SU-DHL-6 (cell line): Measurements from ENCODE around the gene KRT80.

Experiments used
- CTCF ChIP-seq: fragments of 200-600 bp; sonication (generic); IDR thresholded peaks from one replicate; pipeline ENCODE4 v1.5.1; 2017; ENCODE audit warnings: antibody characterized with exemption, mild to moderate bottlenecking, low read length, moderate library complexity; ENCODE audit not compliant: insufficient read depth, poor library complexity, severe bottlenecking
- EZH2phosphoT487 ChIP-seq: fragments of 200-600 bp; sonication (generic), shearing (Covaris generic); conservative IDR thresholded peaks from 2 replicates; pipeline ENCODE4 v1.6.1; 2018; ENCODE audit warnings: mild to moderate bottlenecking, antibody characterized with exemption, low read length, moderate library complexity, mixed read lengths

- TF ChIP-seq CTCF (no peak), EZH2phosphoT487 (no peak)
These were observed 12.8 kb downstream of the KRT80 start for GRCh38 chr12:52178984-52179383.
